K562 (cell line): ENCODE data around the gene CCDC50. TPM values are rescaled to one million over a fixed set of nuclear protein-coding genes. Genes with fewer than 3 reads are reported as not detected.

Source experiments
- DPF2 ChIP-seq: fragments of 450-650 bp; IDR thresholded peaks from 2 replicates; pipeline ENCODE4 v1.6.1; 2016
- E2F1 ChIP-seq: sonication (generic); formaldehyde crosslinking; IDR thresholded peaks from 2 replicates; pipeline ENCODE4 v1.8.1; 2023; ENCODE audit warnings: mild to moderate bottlenecking, missing genetic modification reagents, moderate library complexity
- EGR1 ChIP-seq: fragments of 450-650 bp; conservative IDR thresholded peaks from 2 replicates; pipeline ENCODE4 v1.6.1; 2017; ENCODE audit warnings: mild to moderate bottlenecking
- ELK3 ChIP-seq: fragments of 450-650 bp; formaldehyde crosslinking; IDR thresholded peaks from 2 replicates; pipeline ENCODE4 v1.4.0; 2020; ENCODE audit warnings: mild to moderate bottlenecking
- GABPA ChIP-seq: fragments of 200-800 bp; sonication (Bioruptor generic); conservative IDR thresholded peaks from 2 replicates; pipeline ENCODE4 v1.6.1; 2016; ENCODE audit warnings: low read depth, missing genetic modification characterization, missing compliant biosample characterization
- HDGF ChIP-seq: fragments of 450-650 bp; IDR thresholded peaks from 2 replicates; pipeline ENCODE4 v1.6.1; 2016
- KDM5B ChIP-seq: fragments of 200-600 bp; sonication (generic); IDR thresholded peaks from 2 replicates; pipeline ENCODE4 v1.6.1; 2012; ENCODE audit warnings: low read depth, mild to moderate bottlenecking, moderate library complexity, low read length, control low read depth, inconsistent platforms; ENCODE audit not compliant: insufficient replicate concordance
- MED1 ChIP-seq: sonication (generic); formaldehyde crosslinking; IDR thresholded peaks from 2 replicates; pipeline ENCODE4 v1.8.1; 2023; ENCODE audit warnings: missing genetic modification reagents, borderline replicate concordance
- PREB ChIP-seq: sonication (generic); formaldehyde crosslinking; IDR thresholded peaks from 2 replicates; pipeline ENCODE4 v1.8.1; 2023; ENCODE audit warnings: mild to moderate bottlenecking, missing genetic modification reagents
- RNF219 ChIP-seq: fragments of 250-450 bp; sonication (Bioruptor Pico); IDR thresholded peaks from 2 replicates; pipeline ENCODE4 v1.5.0; 2022; ENCODE audit warnings: mild to moderate bottlenecking
- SIN3B ChIP-seq: fragments of 450-650 bp; IDR thresholded peaks from 2 replicates; pipeline ENCODE4 v1.6.1; 2017; ENCODE audit warnings: low read depth, mild to moderate bottlenecking, moderate library complexity
- SRSF7 ChIP-seq: fragments of 200-400 bp; formaldehyde crosslinking; optimal IDR thresholded peaks from 2 replicates; pipeline ENCODE3; 2017; ENCODE audit warnings: mild to moderate bottlenecking, low read depth, low read length
- THRAP3 ChIP-seq: fragments of 450-650 bp; IDR thresholded peaks from 2 replicates; pipeline ENCODE4 v1.6.1; 2016; ENCODE audit warnings: mild to moderate bottlenecking, inconsistent platforms, borderline replicate concordance
- YBX1 ChIP-seq: fragments of 450-650 bp; IDR thresholded peaks from 2 replicates; pipeline ENCODE4 v1.7.1; 2016; ENCODE audit warnings: mild to moderate bottlenecking
- ZBTB7A ChIP-seq: IDR thresholded peaks from 2 replicates; pipeline ENCODE4 v1.6.1; 2011; ENCODE audit warnings: low read depth, mild to moderate bottlenecking, low read length, moderate library complexity, borderline replicate concordance; ENCODE audit not compliant: control insufficient read depth
- ZFX ChIP-seq: sonication (generic); formaldehyde crosslinking; IDR thresholded peaks from 2 replicates; pipeline ENCODE4 v1.8.0; 2022; ENCODE audit warnings: mild to moderate bottlenecking, missing genetic modification reagents, moderate library complexity
- ZNF143 ChIP-seq: sonication (generic); formaldehyde crosslinking; IDR thresholded peaks from 2 replicates; pipeline ENCODE4 v1.9.0; 2022; ENCODE audit warnings: mild to moderate bottlenecking, missing genetic modification reagents
- ZNF561 ChIP-seq: fragments of 450-650 bp; formaldehyde crosslinking; conservative IDR thresholded peaks from 2 replicates; pipeline ENCODE4 v1.4.0; 2020; ENCODE audit warnings: mild to moderate bottlenecking, moderate library complexity
- polyA plus RNA-seq, 8 experiments: library from polyadenylated mRNA; depleted of rRNA in 4 of 8; stranded (reverse) in 5 of 8; unstranded in 3 of 8; fragments of >200 nt; fragmentation: Nextera tagmentation in 2 of 8; fragmentation: Illumina TruSeq in 1 of 8; extraction: Ambion mirVana in 2 of 8; extraction: Trizol in 1 of 8; gene quantifications; 2 replicates each; pipeline versions ENCODE4 v1.2.1 to v1.2.3, GENCODE V29; 2011 to 2014; ENCODE audit warnings: inconsistent platforms in 1 of 8, missing spikeins in 1 of 8
- total RNA-seq, 7 experiments: library from RNA; depleted of rRNA in 6 of 7; stranded (reverse); fragments of >200 nt in 6 of 7; fragmentation: Illumina TruSeq in 2 of 7; extraction: Trizol in 2 of 7; gene quantifications; 2 replicates each; pipeline versions ENCODE4 v1.2.1 to v1.2.3, GENCODE V29; 2011 to 2021; ENCODE audit warnings: low replicate concordance in 1 of 7

The CCDC50 gene
- total and polyA plus RNA-seq, 9 of the 15 experiments (the other 6 are each of a cell fraction or from before 2014, with no cell fraction given) = 8.4 to 63.4 (median 40.4) TPM

GRCh38 chr3:191328962-191329653 lies at the start of gene CCDC50 (continued):
- no peak for TF ChIP-seq RNF219 (CRISPR knock-in tag)
- no peak for TF ChIP-seq THRAP3
- 0 out of 2 replicates have a peak, but pooled peaks have one; percentile 59 for TF ChIP-seq E2F1 (CRISPR knock-in tag)
- TF ChIP-seq SIN3B = 0 out of 2 replicates have a peak, but pooled peaks have one; percentile 26
- no peak for TF ChIP-seq ZNF561 (CRISPR knock-in tag)
- TF ChIP-seq ZNF143 = no peak
- TF ChIP-seq ELK3 (CRISPR knock-in tag) = no peak
- TF ChIP-seq MED1 (CRISPR knock-in tag) = no peak
- peak; percentile 74 for TF ChIP-seq EGR1
- TF ChIP-seq KDM5B = no peak
- TF ChIP-seq SRSF7 = no peak
- peak; percentile 67 for TF ChIP-seq ZBTB7A
- no peak for TF ChIP-seq YBX1
- TF ChIP-seq PREB (CRISPR knock-in tag) = no peak
- TF ChIP-seq HDGF = no peak
- peak; percentile 13 for TF ChIP-seq DPF2
- peak; percentile 71; the same call in 1 of the 2 replicates for TF ChIP-seq ZFX (CRISPR knock-in tag)
- peak; percentile 68 for TF ChIP-seq GABPA (tag)
